IMR-90 (cell line): Measurements from ENCODE around the gene PPP1R12B. TPM values are rescaled to one million over a fixed set of nuclear protein-coding genes. Genes with fewer than 3 reads are reported as not detected.

Source experiments
- ATAC-seq: fragments of 200-7000 bp; cut with Tn5 transposase; 2 replicates; pipeline ENCODE4 v1.9.1; 2020; ENCODE audit warnings: low read depth, mild to moderate bottlenecking, moderate library complexity
- BruUV-seq: library from RNA; stranded (reverse); fragments of 400-500 nt; replicated peaks from 2 replicates; lab custom pipeline; 2021; lab: Mats Ljungman, UMichigan
- CTCF ChIA-PET: fragments of 300-600 bp; formaldehyde crosslinking; extraction: SDS; loops from one replicate; lab custom pipeline; 2021; ENCODE audit warnings: antibody characterized with exemption; lab: Yijun Ruan, JAX
- POLR2A ChIA-PET: fragments of 300-600 bp; sonication (Branson Sonifier 250); formaldehyde crosslinking; loops from one replicate; lab custom pipeline; 2022; ENCODE audit warnings: antibody characterized with exemption; ENCODE audit not compliant: unreplicated experiment; lab: Charles Lee
- DNase-seq: peaks from one replicate; pipeline ENCODE4 v3.0.0; 2013
- H2AFZ ChIP-seq: replicated peaks from 2 replicates; pipeline ENCODE3; 2013; ENCODE audit warnings: low read length, mild to moderate bottlenecking; ENCODE audit not compliant: poor library complexity
- H2AK5ac ChIP-seq: 2 replicates; pipeline ENCODE4 v1.6.1; 2013; ENCODE audit warnings: low read depth, low read length, inconsistent platforms
- H2AK9ac ChIP-seq: replicated peaks from 2 replicates; pipeline ENCODE3; 2013; ENCODE audit warnings: mild to moderate bottlenecking, low read depth, low read length, moderate library complexity; ENCODE audit not compliant: poor library complexity
- H2BK120ac ChIP-seq: 2 replicates; pipeline ENCODE4 v1.6.1; 2013; ENCODE audit warnings: low read depth, low read length, inconsistent platforms
- H2BK15ac ChIP-seq: 3 replicates; pipeline ENCODE4 v1.6.1; 2013; ENCODE audit warnings: low read depth, low read length, inconsistent platforms
- H2BK20ac ChIP-seq: 2 replicates; pipeline ENCODE4 v1.6.1; 2013; ENCODE audit warnings: low read depth, mild to moderate bottlenecking, inconsistent platforms, low read length, moderate library complexity
- H2BK5ac ChIP-seq: 2 replicates; pipeline ENCODE4 v1.6.1; 2013; ENCODE audit warnings: mild to moderate bottlenecking, low read depth, low read length, inconsistent platforms; ENCODE audit not compliant: poor library complexity, severe bottlenecking
- H3K14ac ChIP-seq: replicated peaks from 2 replicates; pipeline ENCODE4 v1.6.1; 2013; ENCODE audit warnings: low read depth, low read length, inconsistent platforms
- H3K18ac ChIP-seq: 2 replicates; pipeline ENCODE4 v1.6.1; 2013; ENCODE audit warnings: low read depth, low read length, control low read depth
- H3K23ac ChIP-seq: 2 replicates; pipeline ENCODE4 v1.6.1; 2013; ENCODE audit warnings: low read depth, low read length, inconsistent platforms
- H3K27ac ChIP-seq: 2 replicates; pipeline ENCODE4 v1.5.1; 2013; ENCODE audit warnings: mild to moderate bottlenecking, control low read depth, low read length; ENCODE audit not compliant: insufficient read depth
- H3K27me3 ChIP-seq: 2 replicates; pipeline ENCODE4 v1.6.1; 2013; ENCODE audit warnings: low read length; ENCODE audit not compliant: control insufficient read depth, insufficient read depth
- H3K36me3 ChIP-seq: 2 replicates; pipeline ENCODE4 v1.6.1; 2013; ENCODE audit warnings: low read length, mixed read lengths; ENCODE audit not compliant: control insufficient read depth, insufficient read depth
- H3K4ac ChIP-seq: 2 replicates; pipeline ENCODE4 v1.6.1; 2013; ENCODE audit warnings: low read depth, low read length, inconsistent platforms
- H3K4me1 ChIP-seq: 2 replicates; pipeline ENCODE4 v1.6.1; 2013; ENCODE audit warnings: low read length, mixed read lengths; ENCODE audit not compliant: control insufficient read depth, insufficient read depth
- H3K4me2 ChIP-seq: 2 replicates; pipeline ENCODE4 v1.6.1; 2013; ENCODE audit warnings: low read depth, mild to moderate bottlenecking, control low read depth, low read length, moderate library complexity
- H3K4me3 ChIP-seq: 2 replicates; pipeline ENCODE4 v1.5.1; 2013; ENCODE audit warnings: low read depth, mild to moderate bottlenecking, control low read depth, low read length, moderate library complexity; ENCODE audit not compliant: insufficient read depth
- H3K56ac ChIP-seq: 2 replicates; pipeline ENCODE4 v1.6.1; 2013; ENCODE audit warnings: low read length, inconsistent platforms; ENCODE audit not compliant: insufficient read depth; ENCODE audit errors: extremely low read depth
- H3K79me1 ChIP-seq, 2 experiments: 2 replicates each; pipeline ENCODE4 v1.6.1; 2013; ENCODE audit warnings: low read length in 2 of 2, inconsistent platforms in 1 of 2, low read depth in 1 of 2
- H3K9ac ChIP-seq: 2 replicates; pipeline ENCODE4 v1.6.1; 2013; ENCODE audit warnings: low read depth, low read length, control low read depth
- H3K9me1 ChIP-seq: 2 replicates; pipeline ENCODE4 v1.6.1; 2013; ENCODE audit warnings: low read length, inconsistent platforms; ENCODE audit not compliant: insufficient read depth
- H3K9me3 ChIP-seq: 2 replicates; pipeline ENCODE4 v1.6.1; 2013; ENCODE audit warnings: low read length; ENCODE audit not compliant: control insufficient read depth, insufficient read depth
- H4K20me1 ChIP-seq: 2 replicates; pipeline ENCODE4 v1.6.1; 2013; ENCODE audit warnings: low read length, inconsistent platforms; ENCODE audit not compliant: insufficient read depth
- H4K5ac ChIP-seq: 2 replicates; pipeline ENCODE4 v1.6.1; 2013; ENCODE audit warnings: mild to moderate bottlenecking, low read depth, low read length, control low read depth
- H4K8ac ChIP-seq, 2 experiments: 2 replicates each; pipeline ENCODE4 v1.6.1; 2013; ENCODE audit warnings: low read depth in 2 of 2, low read length in 2 of 2, control low read depth in 1 of 2, inconsistent platforms in 1 of 2
- H4K91ac ChIP-seq: 2 replicates; pipeline ENCODE4 v1.6.1; 2013; ENCODE audit warnings: low read depth, low read length, inconsistent platforms; ENCODE audit not compliant: insufficient read depth
- BHLHE40 ChIP-seq: fragments of 150-350 bp; IDR thresholded peaks from 2 replicates; pipeline ENCODE4 v1.6.1; 2016; ENCODE audit warnings: mild to moderate bottlenecking, low read depth, low read length
- CEBPB ChIP-seq: IDR thresholded peaks from 2 replicates; pipeline ENCODE4 v1.6.1; 2012; ENCODE audit warnings: low read depth, low read length, improper control_type of control experiment
- CHD1 ChIP-seq: IDR thresholded peaks from 2 replicates; pipeline ENCODE4 v1.6.1; 2012; ENCODE audit warnings: low read depth, low read length, improper control_type of control experiment
- CTCF ChIP-seq: conservative IDR thresholded peaks from 2 replicates; pipeline ENCODE4 v1.5.1; 2012; ENCODE audit warnings: mild to moderate bottlenecking, low read depth, low read length, improper control_type of control experiment
- ELK1 ChIP-seq: fragments of 150-350 bp; IDR thresholded peaks from 2 replicates; pipeline ENCODE4 v1.6.1; 2016; ENCODE audit warnings: low read depth, mild to moderate bottlenecking, low read length, moderate library complexity, borderline replicate concordance
- FOS ChIP-seq: fragments of 150-350 bp; IDR thresholded peaks from 2 replicates; pipeline ENCODE4 v1.6.1; 2016; ENCODE audit warnings: low read depth, low read length
- MAFK ChIP-seq: IDR thresholded peaks from 2 replicates; pipeline ENCODE4 v1.6.1; 2012; ENCODE audit warnings: low read depth, low read length, improper control_type of control experiment
- MAZ ChIP-seq: IDR thresholded peaks from 2 replicates; pipeline ENCODE4 v1.6.1; 2012; ENCODE audit warnings: low read depth, mild to moderate bottlenecking, low read length, improper control_type of control experiment, moderate library complexity, borderline replicate concordance
- MXI1 ChIP-seq: IDR thresholded peaks from 2 replicates; pipeline ENCODE4 v1.6.1; 2012; ENCODE audit warnings: low read depth, mild to moderate bottlenecking, low read length, moderate library complexity, borderline replicate concordance
- NFE2L2 ChIP-seq: fragments of 150-350 bp; IDR thresholded peaks from 2 replicates; pipeline ENCODE4 v1.6.1; 2016; ENCODE audit warnings: low read depth, mild to moderate bottlenecking, low read length
- POLR2A ChIP-seq: IDR thresholded peaks from 2 replicates; pipeline ENCODE4 v1.6.1; 2012; ENCODE audit warnings: mild to moderate bottlenecking, low read depth, low read length
- RAD21 ChIP-seq: IDR thresholded peaks from 2 replicates; pipeline ENCODE4 v1.6.1; 2012; ENCODE audit warnings: low read length, improper control_type of control experiment
- RCOR1 ChIP-seq: IDR thresholded peaks from 2 replicates; pipeline ENCODE4 v1.6.1; 2012; ENCODE audit warnings: mild to moderate bottlenecking, low read length, improper control_type of control experiment; ENCODE audit not compliant: insufficient replicate concordance
- RFX5 ChIP-seq: IDR thresholded peaks from 2 replicates; pipeline ENCODE4 v1.8.0; 2012; ENCODE audit warnings: low read depth, mild to moderate bottlenecking, low read length, moderate library complexity
- SMC3 ChIP-seq: fragments of 150-350 bp; IDR thresholded peaks from 2 replicates; pipeline ENCODE4 v1.6.1; 2016; ENCODE audit warnings: low read depth, mild to moderate bottlenecking, antibody characterized with exemption, low read length, moderate library complexity
- USF2 ChIP-seq: fragments of 150-350 bp; IDR thresholded peaks from 2 replicates; pipeline ENCODE4 v1.6.1; 2017; ENCODE audit warnings: mild to moderate bottlenecking, antibody characterized with exemption, low read length, low read depth
- dilution Hi-C: fragments of 300-500 bp; cut with HindIII; formaldehyde crosslinking; loops from one replicate; pipeline ENCODE4 v1.14.3; 2018; ENCODE audit warnings: low sequenced_read_pairs; ENCODE audit not compliant: unreplicated experiment
- in situ Hi-C: fragments of 300-500 bp; cut with MboI; formaldehyde crosslinking; loops from 3 replicates; pipeline ENCODE4 v1.14.3; 2019; ENCODE audit warnings: low sequenced_read_pairs, inconsistent platforms, mixed read lengths
- intact Hi-C: fragments of 100-400 bp; cut with micrococcal nuclease; formaldehyde crosslinking; loops from 2 replicates; pipeline ENCODE4 v1.10.0; 2022
- polyA plus RNA-seq, 3 experiments: library from polyadenylated mRNA; depleted of rRNA; stranded (reverse); fragments of >200 nt; gene quantifications; 2 replicates each; pipeline ENCODE4 v1.2.3, GENCODE V29; 2012; ENCODE audit warnings: low replicate concordance in 1 of 3
- total RNA-seq: library from RNA; depleted of rRNA; stranded (reverse); fragments of >200 nt; gene quantifications from 2 replicates; pipeline ENCODE4 v1.2.3, GENCODE V29; 2012

The PPP1R12B gene
- total and polyA plus RNA-seq, 2 of the 4 experiments (the other 2 are of a cell fraction), result 8.5 to 12.0 TPM

- intact Hi-C loops, result no loop called here
- Histone ChIP-seq H3K23ac (no peak overlapping the region), H2AK9ac (no peak overlapping the region), H3K18ac (no peak overlapping the region), H3K9ac (no peak overlapping the region), H3K4me2 (no peak overlapping the region), H3K36me3 (no peaks in the 10 kb centered on the region), H3K27me3 (no peaks in the 10 kb centered on the region), H2BK20ac (no peak overlapping the region), H3K4me3 (no peak overlapping the region), H3K79me1 (peaks cover 4 to 14% of the 10 kb centered on the region in 2 experiments; a peak in 3 of 4 replicates), H2AFZ (no peak overlapping the region), H3K9me3 (no peaks in the 10 kb centered on the region), H3K14ac (0 out of 2 replicates have a peak overlapping the region, but pooled peaks have one; percentile 22), H2AK5ac (no peak overlapping the region), H3K9me1 (peaks cover under 1% of the 10 kb centered on the region; the same call in 1 of the 2 replicates), H3K4ac (no peak overlapping the region), H4K5ac (no peak overlapping the region), H4K8ac (no peak overlapping the region), H2BK5ac (no peak overlapping the region), H3K4me1 (peaks cover 8% of the 10 kb centered on the region), H2BK15ac (no peak overlapping the region), H3K56ac (no peak overlapping the region), H4K20me1 (no peaks in the 10 kb centered on the region), H3K27ac (no peak overlapping the region), H2BK120ac (no peak overlapping the region), H4K91ac (no peak overlapping the region)
- in situ Hi-C loops, result no loop called here
- TF ChIP-seq ELK1 (no peak), RFX5 (no peak), RCOR1 (no peak), CEBPB (no peak), MXI1 (no peak), NFE2L2 (no peak), BHLHE40 (no peak), SMC3 (no peak), CHD1 (no peak), FOS (no peak), POLR2A (no peak), RAD21 (no peak), MAZ (no peak), MAFK (no peak), USF2 (no peak), CTCF (no peak)
- no TSS peak for BruUV-seq
- DNase-seq, result no peak
- ChIA-PET POLR2A (no interaction called here), CTCF (no interaction called here)
- ATAC-seq, result no peak
- dilution Hi-C loops, result no loop called here
These were observed 62.9 kb downstream of the PPP1R12B start for GRCh38 chr1:202411422-202411821.
